DMS153 (cell line): ENCODE data around the gene TSPOAP1.

Experiments used
- DNase-seq: peaks from one replicate; lab custom pipeline; 2025; lab: John Stamatoyannopoulos, UW

TSPOAP1 gene

GRCh38 chr17:58302919-58303585 is 25.5 kb downstream of the TSPOAP1 start:
- no peak for DNase-seq

- DNase-seq: no peak
Observed at GRCh38 chr17:58302171-58302918, 26.2 kb downstream of the TSPOAP1 start.

DNA sequence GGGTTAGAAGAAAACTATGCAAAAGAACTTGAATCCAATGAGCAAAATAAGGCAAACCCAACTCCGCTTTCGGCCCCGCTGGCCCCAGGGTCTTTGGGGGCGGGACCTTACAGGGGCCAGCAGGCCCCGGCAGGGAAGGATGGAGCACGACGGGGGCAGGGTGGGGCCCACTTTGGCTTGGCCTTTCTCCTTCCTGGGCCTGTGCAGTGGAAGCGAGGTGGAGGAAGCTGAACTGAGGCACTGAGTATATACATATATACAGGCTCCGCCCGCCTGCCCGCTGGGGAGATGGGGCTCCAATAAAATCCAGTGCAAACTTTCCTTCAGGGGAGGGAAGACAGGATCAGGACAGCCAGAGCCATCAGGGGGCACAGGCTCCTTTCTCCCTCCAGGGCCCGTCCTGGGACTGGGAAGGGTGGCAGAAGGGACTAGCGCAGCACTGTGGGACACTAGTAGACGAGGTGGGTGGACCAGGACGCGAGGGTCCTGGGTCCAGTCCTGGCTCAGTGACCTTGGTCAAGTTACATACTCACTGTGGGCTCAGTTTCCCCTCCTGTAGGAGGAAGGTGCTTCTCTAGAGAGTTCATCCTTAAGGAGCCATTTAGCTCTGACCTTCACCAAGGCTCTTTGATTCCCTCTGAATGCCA is 27.0 kb downstream of the TSPOAP1 start:
- DNase-seq: no peak

DNA sequence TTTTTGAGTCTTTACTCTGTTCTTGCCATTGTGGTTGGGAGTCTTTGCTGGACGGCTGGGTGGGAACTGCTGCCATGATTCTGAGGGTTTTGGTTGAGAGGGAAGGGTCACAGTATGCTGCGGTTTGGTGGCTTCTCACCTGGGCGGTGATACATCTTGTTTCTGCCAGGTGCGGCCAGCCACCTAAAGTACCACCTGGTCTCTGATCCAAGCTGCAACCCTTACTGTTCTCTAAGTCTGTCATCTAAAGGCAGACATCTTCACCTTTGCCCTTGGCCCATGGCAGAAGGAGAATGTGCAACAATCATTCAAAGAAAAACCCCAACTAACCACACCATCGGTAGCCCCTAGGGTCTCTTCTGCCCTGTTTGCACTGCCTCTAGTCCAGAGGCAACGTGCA is 28.3 kb downstream of the TSPOAP1 start:
- no peak for DNase-seq

GRCh38 chr17:58294034-58294433 is 34.6 kb downstream of the TSPOAP1 start:
- no peak for DNase-seq

DNA sequence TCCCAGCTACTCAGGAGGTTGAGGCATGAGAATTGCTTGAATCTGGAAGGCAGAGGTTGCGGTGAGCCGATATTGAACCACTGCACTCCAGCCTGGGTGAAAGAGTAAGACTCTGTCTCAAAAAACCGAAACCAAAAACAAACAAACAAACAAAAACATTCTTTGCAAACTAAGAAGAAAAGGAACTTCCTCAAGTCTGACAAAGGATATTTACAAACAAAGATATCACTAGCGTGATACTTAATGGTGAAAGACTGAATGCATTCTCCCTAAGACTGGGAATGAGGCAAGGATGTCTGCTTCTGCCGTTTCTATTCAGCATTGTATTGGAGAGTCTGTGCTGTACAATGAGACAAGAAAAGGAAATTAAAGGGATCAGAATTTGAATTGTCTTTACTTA is 37.3 kb downstream of the TSPOAP1 start:
- DNase-seq: no peak

DNA sequence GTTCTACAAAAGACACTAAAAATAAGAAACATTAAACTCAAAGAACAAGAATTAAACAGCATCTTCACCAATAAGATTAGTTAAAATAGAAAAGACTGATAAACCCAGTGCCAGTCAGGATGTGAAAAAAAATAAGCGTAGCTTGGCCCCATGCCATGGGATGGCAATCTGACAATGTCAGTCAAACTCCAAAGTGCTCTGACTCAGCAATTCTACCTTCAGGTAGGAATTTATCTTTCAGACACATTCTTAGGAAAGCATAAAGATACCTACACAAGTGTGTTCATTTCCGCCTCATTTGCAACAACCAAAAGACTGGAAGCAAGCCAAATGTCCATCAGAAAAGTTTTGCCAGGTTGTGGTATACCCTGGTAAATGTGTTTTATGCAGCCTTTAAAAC is 38.7 kb downstream of the TSPOAP1 start:
- DNase-seq: no peak

GRCh38 chr17:58285422-58285810 is 43.2 kb downstream of the TSPOAP1 start:
- DNase-seq: no peak

GRCh38 chr17:58284613-58285421 is 43.8 kb downstream of the TSPOAP1 start:
- DNase-seq: no peak

DNA sequence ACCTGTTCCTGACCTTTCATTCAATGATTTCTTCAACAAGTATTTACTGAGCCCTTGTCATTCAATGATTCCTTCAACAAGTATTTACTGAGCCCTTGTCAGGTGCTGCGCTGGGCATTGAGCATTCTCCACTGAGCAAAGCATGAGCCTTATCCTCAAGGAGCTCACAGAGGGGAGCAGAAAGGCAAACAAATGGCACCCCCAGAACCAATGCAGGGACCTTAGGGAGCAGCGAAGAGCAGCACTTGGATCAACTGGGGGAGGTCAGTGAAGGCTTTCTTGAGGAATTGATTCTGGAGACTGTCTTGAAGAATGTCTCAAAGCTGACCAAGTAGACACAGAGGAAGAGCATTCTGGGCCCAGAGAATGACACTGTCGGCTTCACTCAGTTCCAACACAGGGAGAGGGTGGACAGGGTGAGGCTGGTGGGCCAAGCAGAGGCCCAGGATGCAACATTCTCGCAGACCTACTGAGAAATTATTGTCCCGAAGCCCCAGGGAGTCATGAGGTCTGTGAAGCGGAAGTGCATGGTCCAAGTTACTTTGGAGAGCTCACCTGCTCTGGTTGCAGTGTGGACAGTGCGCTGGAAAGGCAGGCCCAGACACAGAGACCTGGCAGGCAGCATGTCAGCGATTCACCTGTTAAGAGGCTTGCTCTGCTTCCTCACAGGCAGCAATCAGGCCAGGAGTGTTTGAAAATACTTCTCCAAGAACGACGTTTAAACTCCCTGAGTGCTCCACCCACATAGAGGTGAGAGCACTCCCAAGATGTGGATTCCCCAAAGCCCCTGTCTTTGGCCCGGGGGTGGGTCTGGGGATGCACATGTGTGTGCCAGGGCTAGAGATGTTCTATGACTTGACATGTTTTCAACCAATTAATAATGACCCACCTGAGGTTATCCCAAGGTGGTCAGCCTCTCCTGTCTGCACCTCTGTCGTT is 44.7 kb downstream of the TSPOAP1 start:
- no peak for DNase-seq

GRCh38 chr17:58282442-58282841 is 46.2 kb downstream of the TSPOAP1 start:
- no peak for DNase-seq

- no peak for DNase-seq
Observed at GRCh38 chr17:58281511-58282011, 47.0 kb downstream of the TSPOAP1 start.

DNA sequence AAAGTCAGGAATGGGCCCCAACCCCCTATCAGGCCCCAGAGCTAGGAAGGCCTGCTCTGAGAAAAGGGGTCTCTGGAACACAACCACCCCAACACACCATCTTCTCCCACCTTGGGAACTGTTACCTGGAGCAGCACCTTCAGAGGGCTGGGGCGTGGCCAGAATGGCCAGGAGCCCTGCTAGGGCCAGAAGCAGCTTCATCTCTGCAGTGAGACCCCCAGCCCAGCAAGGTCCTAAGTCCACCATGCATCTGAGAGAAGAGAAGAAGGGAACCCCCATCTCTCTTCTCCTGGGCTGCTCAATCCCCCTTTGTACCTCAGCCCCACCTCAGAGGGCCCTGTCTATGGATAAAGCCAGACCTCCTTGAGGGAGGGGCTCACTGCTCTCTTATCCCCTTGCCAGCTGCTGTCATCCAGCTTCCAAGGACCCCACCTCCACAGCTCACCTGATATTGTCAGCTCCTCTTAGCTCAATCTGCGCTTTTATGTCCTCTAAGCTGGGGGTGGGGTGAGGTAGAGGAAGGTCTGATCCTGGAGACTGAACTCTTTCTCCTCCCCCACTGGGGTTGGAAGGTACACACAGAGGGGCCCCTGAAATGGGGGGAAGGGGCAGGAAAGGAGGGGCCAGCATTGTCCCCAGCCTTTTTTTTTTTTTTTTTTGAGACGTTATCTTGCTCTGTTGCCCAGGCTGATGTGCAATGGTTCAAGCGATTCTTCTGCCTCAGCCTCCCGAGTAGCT is 47.9 kb downstream of the TSPOAP1 start, which contains the start of gene MPO:
MPO (minus strand) TSS at position 456 of the 738 bp plus-strand sequence; CDS start at position 279, 177 bp downstream.
- no peak for DNase-seq

GRCh38 chr17:58279736-58280479 is 48.7 kb downstream of the TSPOAP1 start:
- no peak for DNase-seq

DNA sequence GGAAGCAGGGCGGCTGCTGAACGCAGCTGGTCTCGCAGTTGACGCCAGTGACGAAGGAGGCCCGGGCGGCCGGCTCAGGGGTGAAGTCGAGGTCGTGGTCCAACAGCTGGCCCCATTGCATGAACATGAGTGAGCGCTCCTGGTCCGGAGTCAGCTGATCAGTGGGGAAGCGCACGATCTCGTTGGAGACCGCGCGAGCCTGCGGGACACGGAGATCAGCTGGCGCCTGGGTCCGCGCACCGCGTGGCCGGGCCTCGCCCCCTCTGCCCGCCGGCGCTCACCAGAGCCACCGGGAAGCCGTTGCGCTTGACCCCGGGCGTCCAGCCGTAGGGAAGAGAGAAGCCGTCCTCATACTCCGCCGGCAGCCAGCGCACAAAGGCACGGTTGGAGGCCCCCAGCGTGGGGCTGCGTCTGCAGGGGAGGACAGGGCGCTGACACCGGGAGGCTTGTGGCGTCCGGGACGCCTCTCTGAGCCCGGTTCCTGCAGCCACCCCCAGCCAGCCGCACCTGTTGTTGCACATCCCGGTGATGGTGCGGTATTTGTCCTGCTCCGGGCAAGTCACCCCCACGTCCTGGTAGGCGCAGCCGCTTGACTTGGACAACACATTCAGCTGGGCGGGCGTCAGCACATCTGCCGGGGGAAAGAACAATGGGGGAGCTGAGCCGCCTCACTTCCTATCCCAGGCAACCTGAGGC is 49.4 kb downstream of the TSPOAP1 start:
- DNase-seq: no peak

- DNase-seq: no peak
Observed at GRCh38 chr17:58278661-58279015, 50.0 kb downstream of the TSPOAP1 start.

GRCh38 chr17:58277802-58278595 is 50.6 kb downstream of the TSPOAP1 start:
- DNase-seq: no peak
